ENCODE data around the gene ATP10A.

Gene ATP10A

GRCh38 chr15:25734680-25735355 is 128.3 kb downstream of the ATP10A start:
- DNase-seq = no peak

GRCh38 chr15:25733856-25734679 is 129.1 kb downstream of the ATP10A start:
- DNase-seq = no peak

DNA sequence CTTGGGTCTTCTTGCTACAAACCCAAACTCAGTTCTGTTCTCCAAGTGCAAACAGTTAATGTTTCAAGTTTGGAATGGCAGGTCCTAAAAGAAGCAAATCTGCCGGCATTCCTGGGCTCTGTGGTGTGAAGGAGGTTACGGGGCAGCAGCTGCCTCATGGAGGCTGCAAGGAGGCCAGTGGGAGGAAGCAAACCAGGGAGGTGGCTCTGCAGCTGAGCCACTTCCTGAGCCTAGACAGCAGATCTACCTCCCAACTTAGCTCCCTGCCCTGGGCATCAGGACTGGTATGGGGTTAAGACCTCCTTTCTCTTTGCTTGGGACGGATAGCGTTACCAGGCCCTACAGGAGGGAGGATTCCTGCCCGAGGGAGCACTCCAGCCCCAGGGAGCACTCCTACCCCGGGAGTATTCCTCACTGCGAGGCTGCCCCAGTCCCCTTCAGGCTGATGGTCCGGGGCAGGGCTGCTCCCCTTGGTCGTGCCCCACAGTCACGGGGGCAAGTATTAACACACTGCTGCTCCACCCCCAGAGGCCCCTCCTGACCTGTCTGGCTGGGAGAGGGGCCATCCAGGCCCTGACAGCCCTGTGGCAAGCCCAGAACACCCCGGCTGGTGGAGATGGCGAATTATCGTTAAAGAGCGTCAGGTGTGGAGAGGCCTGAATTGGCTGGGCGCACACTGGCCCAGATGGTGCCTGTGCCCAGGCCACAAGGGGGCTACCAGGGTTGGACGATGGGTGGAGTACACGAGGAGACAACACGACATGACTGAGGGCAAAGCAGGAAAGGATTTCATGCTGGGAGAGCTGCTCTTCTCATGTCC is 129.9 kb downstream of the ATP10A start:
- no peak for DNase-seq

GRCh38 chr15:25732191-25732590 is 130.9 kb downstream of the ATP10A start:
- no peak for DNase-seq

GRCh38 chr15:25731411-25731810 is 131.7 kb downstream of the ATP10A start:
- DNase-seq = no peak

- no peak for DNase-seq
These were observed 132.2 kb downstream of the ATP10A start for GRCh38 chr15:25730918-25731317.

DNA sequence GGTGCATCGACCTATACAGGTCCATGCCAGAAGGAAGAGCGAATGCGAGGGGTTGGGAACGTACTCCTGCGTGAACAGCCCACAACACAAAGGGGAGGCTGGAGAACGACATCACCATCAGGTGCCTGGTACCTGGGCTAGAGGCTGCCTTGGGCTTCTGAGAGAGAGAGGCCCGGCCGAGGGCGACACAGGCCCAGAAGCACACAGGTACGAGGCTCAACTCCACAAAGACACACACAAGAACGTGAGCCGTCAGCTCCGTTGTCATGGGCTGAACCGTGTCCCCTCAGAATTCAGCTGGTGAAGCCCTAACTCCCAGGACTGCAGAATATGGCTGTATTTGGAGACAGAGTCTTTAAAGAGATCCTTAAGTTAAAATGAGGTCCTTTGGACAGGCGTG is 134.3 kb downstream of the ATP10A start:
- DNase-seq = no peak

DNA sequence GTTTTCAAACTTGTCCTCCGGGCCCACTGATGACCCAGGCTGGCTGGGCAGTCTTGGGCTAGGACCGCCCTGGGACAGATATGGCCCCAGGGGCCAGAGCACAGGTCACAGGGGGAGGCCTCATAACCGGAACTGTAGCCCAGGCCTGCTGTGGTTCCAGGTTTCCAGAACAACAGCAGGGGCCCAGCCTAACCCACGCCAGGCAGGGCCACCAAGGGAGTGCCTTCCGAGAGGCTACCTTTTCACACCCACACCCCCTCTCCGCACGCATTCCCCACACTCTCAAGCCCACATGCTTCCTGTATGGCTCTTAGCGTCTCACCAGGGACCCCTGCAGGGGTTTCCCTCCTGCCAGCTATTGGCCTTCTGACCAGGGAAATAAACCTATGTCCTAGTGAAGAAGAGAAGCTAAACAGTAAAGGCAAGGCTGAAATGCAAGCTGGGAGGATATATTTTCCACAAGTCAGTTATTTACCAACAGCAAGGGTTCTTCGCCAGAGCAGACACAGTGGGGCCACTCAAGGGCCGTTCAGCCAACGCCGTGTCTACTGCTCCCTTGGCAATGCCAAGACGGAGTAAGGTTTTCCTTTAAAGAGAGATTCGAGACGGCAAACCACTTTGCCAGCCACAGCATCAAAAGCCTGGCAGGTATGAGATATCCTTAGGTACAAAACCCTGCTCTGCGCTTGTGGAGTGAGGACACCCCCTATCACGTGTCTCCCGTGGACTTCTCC is 135.1 kb downstream of the ATP10A start:
- DNase-seq = no peak

- no peak for DNase-seq
These were observed 136.0 kb downstream of the ATP10A start for GRCh38 chr15:25727116-25727515.

- DNase-seq = no peak
These were observed 137.4 kb downstream of the ATP10A start for GRCh38 chr15:25725758-25726157.

GRCh38 chr15:25724899-25725298 is 138.2 kb downstream of the ATP10A start:
- no peak for DNase-seq

DNA sequence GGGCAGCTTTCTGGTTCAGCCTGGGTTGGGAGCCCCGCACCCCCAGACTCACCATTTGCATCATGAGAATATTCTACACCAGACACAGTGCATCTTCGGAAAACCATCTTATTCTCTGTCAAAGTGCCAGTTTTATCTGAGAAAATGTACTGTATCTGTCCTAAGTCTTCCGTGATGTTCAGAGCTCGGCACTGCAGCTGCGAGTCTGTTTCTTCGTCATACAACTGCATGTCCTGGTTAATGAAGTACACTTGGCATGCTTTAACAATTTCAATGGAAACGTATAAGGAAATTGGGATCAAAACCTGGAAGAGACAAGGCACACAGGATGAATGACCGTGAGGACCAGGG is 141.5 kb downstream of the ATP10A start:
- DNase-seq = no peak

DNA sequence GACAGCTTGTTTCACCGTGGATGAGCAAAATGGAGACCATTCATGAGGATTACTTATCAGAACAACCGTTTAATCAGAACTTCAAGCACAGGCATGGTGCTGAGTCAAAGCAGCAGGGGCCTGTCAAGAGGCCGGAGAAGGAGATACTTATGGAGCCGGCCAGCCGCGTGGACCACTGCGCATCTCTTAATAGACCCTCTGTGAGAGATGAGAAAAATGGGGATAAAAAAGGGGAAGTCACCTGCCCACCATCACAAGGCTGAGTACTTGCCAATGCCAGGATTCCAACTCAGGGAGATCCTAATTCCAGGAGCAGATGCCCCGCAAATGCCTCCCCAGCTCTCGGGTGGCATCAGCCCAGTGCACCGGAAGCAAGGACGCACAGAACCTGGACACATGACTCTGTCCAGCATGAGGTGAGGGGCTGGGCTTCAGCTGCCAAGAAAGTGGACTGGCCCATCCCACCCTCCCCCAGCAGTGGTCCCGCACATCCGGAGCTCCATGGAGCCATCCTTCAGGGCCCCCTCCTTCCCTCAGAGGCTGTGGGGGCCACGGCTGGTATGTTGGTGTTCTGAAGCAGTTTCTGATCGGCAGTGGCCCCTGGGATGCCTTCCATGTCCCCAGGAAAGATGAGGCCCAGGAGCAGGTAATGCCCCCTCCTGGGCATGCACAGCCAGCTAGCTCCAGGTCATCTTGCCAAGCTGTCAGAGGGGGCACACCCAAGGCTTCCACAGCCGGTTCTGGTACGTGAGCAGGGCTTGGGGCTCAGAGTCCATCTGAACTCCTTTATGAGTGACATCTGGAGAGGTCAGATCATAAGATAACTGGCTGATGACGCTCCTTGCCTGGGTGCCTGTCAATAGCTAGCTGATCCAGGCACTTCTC is 143.8 kb downstream of the ATP10A start:
- no peak for DNase-seq

DNA sequence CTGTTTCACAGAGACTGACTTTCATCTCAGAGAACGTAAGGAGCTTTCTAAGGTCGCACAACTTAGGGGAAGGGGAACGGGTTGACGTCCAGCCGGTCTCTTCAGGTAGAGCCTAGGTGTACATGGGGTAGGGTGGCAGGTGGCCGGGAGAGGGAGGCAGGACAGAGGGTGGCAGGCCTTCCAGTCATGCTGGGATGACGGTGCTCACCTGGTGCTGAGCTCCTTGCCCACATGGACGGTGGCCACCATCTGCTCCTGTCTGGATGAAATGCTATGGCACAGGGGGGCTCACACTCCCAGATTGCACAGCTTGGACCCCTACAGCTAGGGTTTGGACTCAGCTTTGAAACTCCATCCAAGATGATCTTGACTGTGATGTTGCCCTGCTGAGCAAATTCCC is 144.5 kb downstream of the ATP10A start:
- no peak for DNase-seq

GRCh38 chr15:25718169-25718536 is 145.0 kb downstream of the ATP10A start:
- DNase-seq = no peak

GRCh38 chr15:25717457-25718168 is 145.5 kb downstream of the ATP10A start:
- DNase-seq = no peak

DNA sequence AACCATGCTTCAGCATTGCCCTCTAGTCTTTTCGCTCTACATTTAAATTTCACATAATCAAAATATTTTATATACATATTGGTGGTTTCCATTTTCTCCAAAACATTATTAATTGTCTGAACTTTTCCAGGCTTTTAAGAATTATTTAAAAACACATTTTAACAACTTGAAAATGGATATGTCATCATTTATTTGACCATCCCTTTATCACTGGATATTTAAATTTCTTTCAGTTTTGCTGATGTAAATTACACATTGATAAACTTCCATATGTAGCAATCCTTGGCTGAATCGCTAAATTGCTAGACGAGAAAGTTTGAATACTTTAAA is 146.0 kb downstream of the ATP10A start:
- no peak for DNase-seq

GRCh38 chr15:25716414-25717126 is 146.6 kb downstream of the ATP10A start:
- DNase-seq = no peak

DNA sequence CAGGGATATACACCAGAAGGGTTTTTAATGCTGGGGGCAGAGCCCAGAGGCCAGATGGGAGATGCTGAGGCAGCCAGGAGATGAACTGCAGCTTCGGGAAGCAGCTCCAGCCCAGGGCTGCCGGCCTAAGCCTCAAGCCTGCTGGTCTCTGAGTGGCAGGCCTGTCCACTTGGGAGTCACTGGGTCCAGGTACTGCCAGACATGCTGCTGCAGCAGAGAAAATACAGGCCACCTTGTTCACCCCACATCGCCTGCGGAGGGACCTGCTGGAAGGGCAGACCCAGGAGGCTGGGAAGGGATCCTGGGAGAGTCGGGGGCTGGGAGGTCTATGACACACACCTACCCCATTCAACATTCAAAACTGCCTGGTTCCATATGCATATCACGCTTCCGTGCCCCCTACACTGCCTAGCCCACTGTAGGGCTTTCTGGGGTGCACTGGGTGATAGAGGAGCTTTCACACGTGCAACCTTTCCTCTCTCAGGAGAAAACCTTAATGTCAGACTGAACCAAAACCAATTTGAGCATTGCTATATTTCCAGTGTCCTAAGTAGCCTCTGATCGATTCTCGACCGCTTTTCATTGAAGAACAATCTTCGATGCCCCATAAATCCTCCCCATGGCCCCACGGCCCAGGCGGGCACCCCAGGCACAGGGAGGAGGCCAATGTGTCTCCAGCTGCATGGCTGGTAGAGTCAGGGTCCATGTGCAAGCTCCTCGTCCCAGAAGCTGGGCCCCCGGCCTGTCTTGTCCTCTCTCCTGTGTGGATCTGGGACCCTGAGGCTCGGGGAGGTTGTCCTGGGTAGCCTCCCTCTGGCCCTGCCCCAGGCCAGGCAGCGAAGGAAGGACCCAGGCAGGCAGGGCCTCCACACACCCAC is 147.4 kb downstream of the ATP10A start:
- DNase-seq = no peak

GRCh38 chr15:25714538-25714840 is 148.6 kb downstream of the ATP10A start:
- no peak for DNase-seq
